ENCODE measurements around the gene DCAF11.

DNA sequence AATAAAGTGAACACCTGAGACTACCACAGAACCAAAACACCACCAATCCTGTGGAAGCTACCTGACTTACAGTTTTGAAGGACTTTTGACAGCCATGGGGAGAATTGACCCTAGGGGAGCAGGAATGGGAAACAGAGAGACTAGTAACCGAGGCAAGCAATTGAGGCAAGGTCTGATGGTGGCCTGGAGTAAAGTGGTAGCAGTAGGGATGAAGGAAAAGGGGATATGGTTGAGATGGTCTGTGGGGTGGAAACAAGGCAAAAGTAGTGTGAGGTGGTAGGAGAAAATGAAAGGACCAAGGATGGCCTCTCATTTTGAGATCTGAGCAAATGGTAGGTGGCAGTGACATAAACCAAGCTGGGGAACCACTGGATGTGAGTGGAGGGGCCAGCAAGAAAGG lies 42.3 kb downstream of the DCAF11 start:
- TF ChIP-seq CREB1 (IDR thresholded peaks at IDR 0.05), result no peak
- no peak for TF ChIP-seq JUND (IDR thresholded peaks at IDR 0.05; ENCODE audit: low read length)
- TF ChIP-seq, protein P1, sequence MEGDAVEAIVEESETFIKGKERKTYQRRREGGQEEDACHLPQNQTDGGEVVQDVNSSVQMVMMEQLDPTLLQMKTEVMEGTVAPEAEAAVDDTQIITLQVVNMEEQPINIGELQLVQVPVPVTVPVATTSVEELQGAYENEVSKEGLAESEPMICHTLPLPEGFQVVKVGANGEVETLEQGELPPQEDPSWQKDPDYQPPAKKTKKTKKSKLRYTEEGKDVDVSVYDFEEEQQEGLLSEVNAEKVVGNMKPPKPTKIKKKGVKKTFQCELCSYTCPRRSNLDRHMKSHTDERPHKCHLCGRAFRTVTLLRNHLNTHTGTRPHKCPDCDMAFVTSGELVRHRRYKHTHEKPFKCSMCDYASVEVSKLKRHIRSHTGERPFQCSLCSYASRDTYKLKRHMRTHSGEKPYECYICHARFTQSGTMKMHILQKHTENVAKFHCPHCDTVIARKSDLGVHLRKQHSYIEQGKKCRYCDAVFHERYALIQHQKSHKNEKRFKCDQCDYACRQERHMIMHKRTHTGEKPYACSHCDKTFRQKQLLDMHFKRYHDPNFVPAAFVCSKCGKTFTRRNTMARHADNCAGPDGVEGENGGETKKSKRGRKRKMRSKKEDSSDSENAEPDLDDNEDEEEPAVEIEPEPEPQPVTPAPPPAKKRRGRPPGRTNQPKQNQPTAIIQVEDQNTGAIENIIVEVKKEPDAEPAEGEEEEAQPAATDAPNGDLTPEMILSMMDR (IDR thresholded peaks at IDR 0.05; ENCODE audit: control extremely low read depth in 1 of 3, insufficient read depth in 1 of 3, low read depth in 1 of 3, low read length in 3 of 3), result no peak
- no peak for TF ChIP-seq FOSL1 (IDR thresholded peaks at IDR 0.05; ENCODE audit: insufficient read depth, low read depth, low read length)
- TF ChIP-seq, protein P2, sequence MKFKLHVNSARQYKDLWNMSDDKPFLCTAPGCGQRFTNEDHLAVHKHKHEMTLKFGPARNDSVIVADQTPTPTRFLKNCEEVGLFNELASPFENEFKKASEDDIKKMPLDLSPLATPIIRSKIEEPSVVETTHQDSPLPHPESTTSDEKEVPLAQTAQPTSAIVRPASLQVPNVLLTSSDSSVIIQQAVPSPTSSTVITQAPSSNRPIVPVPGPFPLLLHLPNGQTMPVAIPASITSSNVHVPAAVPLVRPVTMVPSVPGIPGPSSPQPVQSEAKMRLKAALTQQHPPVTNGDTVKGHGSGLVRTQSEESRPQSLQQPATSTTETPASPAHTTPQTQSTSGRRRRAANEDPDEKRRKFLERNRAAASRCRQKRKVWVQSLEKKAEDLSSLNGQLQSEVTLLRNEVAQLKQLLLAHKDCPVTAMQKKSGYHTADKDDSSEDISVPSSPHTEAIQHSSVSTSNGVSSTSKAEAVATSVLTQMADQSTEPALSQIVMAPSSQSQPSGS (IDR thresholded peaks at IDR 0.05; ENCODE audit: low read length), result no peak
- TF ChIP-seq ATF3 (IDR thresholded peaks at IDR 0.05; ENCODE audit: insufficient read depth, low read depth, low read length), result no peak

All from H1 (cell line).